HCT116 (cell line): ENCODE results near the gene KLHL18. TPM values are rescaled to one million over a fixed set of nuclear protein-coding genes. Genes with fewer than 3 reads are reported as not detected.

Source experiments
- ATAC-seq: fragments of 200-7000 bp; cut with Tn5 transposase; 2 replicates; pipeline ENCODE4 v1.9.1; 2020; ENCODE audit warnings: mild to moderate bottlenecking, moderate library complexity
- BruUV-seq: library from RNA; stranded (reverse); fragments of 400-500 nt; replicated peaks from 2 replicates; lab custom pipeline; 2021; lab: Mats Ljungman, UMichigan
- CTCF ChIA-PET: fragments of 300-600 bp; sonication (Branson Sonifier 250); formaldehyde crosslinking; loops from one replicate; lab custom pipeline; 2021; ENCODE audit warnings: antibody characterized with exemption; lab: Charles Lee
- POLR2A ChIA-PET: fragments of 300-600, 350-600 bp; sonication (Branson Sonifier 250); formaldehyde crosslinking; loops from one replicate; lab custom pipeline; 2021; ENCODE audit warnings: antibody characterized with exemption; lab: Charles Lee
- RAD21 ChIA-PET, 2 experiments: fragments of 300-600 bp; sonication (Branson Sonifier 250); formaldehyde crosslinking; loops; one replicate each; lab custom pipeline; 2023; ENCODE audit warnings: low total read pairs in 2 of 2; ENCODE audit not compliant: uncharacterized antibody in 2 of 2, unreplicated experiment in 2 of 2, low non-redundant PET in 1 of 2; lab: Charles Lee
- DNase-seq: peaks from one replicate; pipeline ENCODE4 v3.0.0-alpha.2; 2010; ENCODE audit warnings: low read depth, low spot score
- H2AFZ ChIP-seq: fragments of 200-600 bp; shearing (Covaris generic), sonication (generic); 2 replicates; pipeline ENCODE4 v1.6.1; 2017; ENCODE audit warnings: low read depth, mixed run types, mixed read lengths, antibody characterized with exemption, low read length; ENCODE audit not compliant: poor library complexity, severe bottlenecking
- H3K27ac ChIP-seq: 2 replicates; pipeline ENCODE4 v1.5.1; 2012; ENCODE audit warnings: low read depth, low read length
- H3K27me3 ChIP-seq: fragments of 200-600 bp; sonication (generic); 2 replicates; pipeline ENCODE4 v1.6.1; 2016; ENCODE audit warnings: mixed run types, low read length, mixed read lengths; ENCODE audit not compliant: insufficient read depth
- H3K36me3 ChIP-seq, 2 experiments: fragments of 200-500 bp in 1 of 2; fragments of 200-600 bp in 1 of 2; sonication (Bioruptor generic) in 1 of 2; sonication (generic) in 1 of 2; 2 replicates each; pipeline versions ENCODE4 v1.5.1 to v1.6.1; 2014 to 2016; ENCODE audit warnings: low read length in 2 of 2, inconsistent platforms in 1 of 2, mixed read lengths in 1 of 2, mixed run types in 1 of 2; ENCODE audit not compliant: insufficient read depth in 2 of 2, control insufficient read depth in 1 of 2
- H3K4me1 ChIP-seq, 2 experiments: fragments of 200-600 bp in 1 of 2; sonication (generic) in 1 of 2; 2 replicates each; pipeline versions ENCODE4 v1.5.1 to v1.6.1; 2012 to 2017; ENCODE audit warnings: low read length in 2 of 2, inconsistent platforms in 1 of 2, mild to moderate bottlenecking in 1 of 2, mixed read lengths in 1 of 2, mixed run types in 1 of 2, moderate library complexity in 1 of 2; ENCODE audit not compliant: insufficient read depth in 2 of 2, control insufficient read depth in 1 of 2
- H3K4me2 ChIP-seq: fragments of 200-600 bp; sonication (generic); 2 replicates; pipeline ENCODE4 v1.6.1; 2017; ENCODE audit warnings: mixed run types, low read length, mixed read lengths
- H3K4me3 ChIP-seq, 2 experiments: fragments of 200-600 bp in 1 of 2; sonication (generic) in 1 of 2; replicated peaks in 1 of 2; 2 replicates each; pipeline ENCODE4 v1.5.1; 2011 to 2016; ENCODE audit warnings: low read length in 2 of 2, control low read depth in 1 of 2, low read depth in 1 of 2, mild to moderate bottlenecking in 1 of 2, mixed read lengths in 1 of 2, mixed run types in 1 of 2
- H3K79me2 ChIP-seq: fragments of 200-600 bp; sonication (generic); 2 replicates; pipeline ENCODE4 v1.6.1; 2017; ENCODE audit warnings: mild to moderate bottlenecking, mixed run types, low read length, moderate library complexity, mixed read lengths; ENCODE audit not compliant: insufficient read depth
- H3K9ac ChIP-seq: fragments of 200-600 bp; sonication (generic); 2 replicates; pipeline ENCODE4 v1.6.1; 2016; ENCODE audit warnings: low read length, mixed read lengths
- H3K9me2 ChIP-seq: fragments of 200-600 bp; sonication (generic), shearing (Covaris generic); 2 replicates; pipeline ENCODE4 v1.6.1; 2017; ENCODE audit warnings: mixed run types, mild to moderate bottlenecking, moderate library complexity; ENCODE audit not compliant: insufficient read depth
- H3K9me3 ChIP-seq, 2 experiments: fragments of 200-500 bp in 1 of 2; fragments of 200-600 bp in 1 of 2; sonication (Bioruptor generic) in 1 of 2; sonication (generic) in 1 of 2; 2 replicates each; pipeline ENCODE4 v1.6.1; 2014 to 2017; ENCODE audit warnings: low read length in 2 of 2, mixed read lengths in 2 of 2, inconsistent platforms in 1 of 2, low read depth in 1 of 2, mild to moderate bottlenecking in 1 of 2, mixed run types in 1 of 2, moderate library complexity in 1 of 2; ENCODE audit not compliant: control insufficient read depth in 1 of 2, insufficient read depth in 1 of 2
- H4K20me1 ChIP-seq: fragments of 200-600 bp; sonication (generic), shearing (Covaris generic); 2 replicates; pipeline ENCODE4 v1.6.1; 2017; ENCODE audit warnings: mixed run types, mild to moderate bottlenecking, moderate library complexity; ENCODE audit not compliant: insufficient read depth
- ATF3 ChIP-seq: IDR thresholded peaks from 2 replicates; pipeline ENCODE4 v1.6.1; 2012
- CEBPB ChIP-seq: IDR thresholded peaks from 2 replicates; pipeline ENCODE4 v1.6.1; 2012; ENCODE audit warnings: low read depth
- ELF1 ChIP-seq: IDR thresholded peaks from 2 replicates; pipeline ENCODE4 v1.6.1; 2012; ENCODE audit warnings: low read depth, borderline replicate concordance
- EZH2 ChIP-seq: fragments of 200-600 bp; sonication (generic); IDR thresholded peaks from 2 replicates; pipeline ENCODE4 v1.6.1; 2017; ENCODE audit warnings: antibody characterized with exemption, mixed run types
- EZH2phosphoT487 ChIP-seq: fragments of 200-600 bp; IDR thresholded peaks from 2 replicates; pipeline ENCODE4 v1.6.1; 2018; ENCODE audit warnings: antibody characterized with exemption, borderline replicate concordance
- FOSL1 ChIP-seq: IDR thresholded peaks from 2 replicates; pipeline ENCODE4 v1.6.1; 2012; ENCODE audit warnings: low read depth
- JUND ChIP-seq: IDR thresholded peaks from 2 replicates; pipeline ENCODE4 v1.6.1; 2012
- MAX ChIP-seq: IDR thresholded peaks from 2 replicates; pipeline ENCODE4 v1.6.1; 2012
- POLR2A ChIP-seq: IDR thresholded peaks from 2 replicates; pipeline ENCODE4 v1.7.0; 2011; ENCODE audit warnings: borderline replicate concordance; ENCODE audit not compliant: insufficient read depth, insufficient read length; ENCODE audit errors: extremely low read depth
- POLR2AphosphoS5 ChIP-seq: IDR thresholded peaks from 2 replicates; pipeline ENCODE4 v1.6.1; 2011; ENCODE audit warnings: mild to moderate bottlenecking, low read depth, low read length, moderate library complexity
- RAD21 ChIP-seq: IDR thresholded peaks from 2 replicates; pipeline ENCODE4 v1.6.1; 2012; ENCODE audit warnings: low read depth, mild to moderate bottlenecking
- REST ChIP-seq: IDR thresholded peaks from 2 replicates; pipeline ENCODE4 v1.6.1; 2012; ENCODE audit warnings: low read depth
- SP1 ChIP-seq: IDR thresholded peaks from 2 replicates; pipeline ENCODE4 v1.6.1; 2012; ENCODE audit warnings: low read depth
- SRF ChIP-seq: IDR thresholded peaks from 2 replicates; pipeline ENCODE4 v1.6.1; 2012; ENCODE audit warnings: low read depth
- TCF7L2 ChIP-seq: IDR thresholded peaks from 2 replicates; pipeline ENCODE4 v1.7.0; 2011; ENCODE audit warnings: borderline replicate concordance, inconsistent platforms; ENCODE audit not compliant: insufficient read depth, insufficient read length; ENCODE audit errors: extremely low read depth
- ZBTB33 ChIP-seq: IDR thresholded peaks from 2 replicates; pipeline ENCODE4 v1.6.1; 2011; ENCODE audit warnings: mild to moderate bottlenecking, low read length, moderate library complexity; ENCODE audit not compliant: insufficient replicate concordance; ENCODE audit errors: extremely low read depth
- ZFX ChIP-seq: fragments of 450-650 bp; IDR thresholded peaks from 2 replicates; pipeline ENCODE4 v1.6.1; 2017
- ZNF274 ChIP-seq: fragments of 200-500 bp; sonication (Bioruptor generic); IDR thresholded peaks from 2 replicates; pipeline ENCODE4 v1.6.1; 2014; ENCODE audit warnings: mild to moderate bottlenecking, low read depth, low read length, inconsistent platforms
- intact Hi-C: fragments of 100-400 bp; cut with micrococcal nuclease; formaldehyde crosslinking; loops from 2 replicates; pipeline ENCODE4 v1.10.0; 2022
- total RNA-seq: library from RNA; stranded (reverse); gene quantifications from one replicate; pipeline ENCODE4 v1.2.1, GENCODE V29; 2021; ENCODE audit not compliant: unreplicated experiment

The KLHL18 gene
- total RNA-seq, 1 experiment from 2014 or later, result 32.3 TPM

- no peak for TF ChIP-seq ZFX
- TF ChIP-seq EZH2phosphoT487, result no peak
- TF ChIP-seq ATF3, result no peak
- no peak for TF ChIP-seq TCF7L2
- no peak for TF ChIP-seq POLR2A
- no peak for TF ChIP-seq FOSL1
- no peak for TF ChIP-seq SRF
- TF ChIP-seq EZH2, result no peak
- TF ChIP-seq JUND, result no peak
- no peak for TF ChIP-seq REST
- no peak for TF ChIP-seq ZNF274
- no peak for TF ChIP-seq MAX
- TF ChIP-seq SP1, result no peak
- no peak for TF ChIP-seq CEBPB
- no peak for TF ChIP-seq ZBTB33
- TF ChIP-seq POLR2AphosphoS5, result no peak
- no peak for TF ChIP-seq RAD21
- TF ChIP-seq ELF1, result no peak
- H3K4me1 ChIP-seq, result peaks cover 7 to 8% of the 10 kb centered on the region in 2 experiments; a peak in 3 of 4 replicates
- no TSS peak for BruUV-seq
- no peak overlapping the region for H3K4me2 ChIP-seq
- RAD21 ChIA-PET, result no interaction called here
- no peaks in the 10 kb centered on the region for H3K36me3 ChIP-seq
- peaks cover 17% of the 10 kb centered on the region for H3K79me2 ChIP-seq
- CTCF ChIA-PET, result no interaction called here
- no peak overlapping the region for H3K4me3 ChIP-seq
- no peak for ATAC-seq
- no peaks in the 10 kb centered on the region for H3K9me2 ChIP-seq
- no peak for DNase-seq
- intact Hi-C loops, result no loop called here
- H3K9me3 ChIP-seq, result no peaks in the 10 kb centered on the region
- no peak overlapping the region for H3K27ac ChIP-seq
- H3K9ac ChIP-seq, result no peak overlapping the region
- POLR2A ChIA-PET, result no interaction called here
- no peaks in the 10 kb centered on the region for H3K27me3 ChIP-seq
- no peak overlapping the region for H2AFZ ChIP-seq
- no peaks in the 10 kb centered on the region for H4K20me1 ChIP-seq
These were observed 6.2 kb upstream of the KLHL18 start for GRCh38 chr3:47276558-47276957.
